Activated CD4-positive, alpha-beta T cell treated with anti-CD3 and anti-CD28 coated beads, Interleukin-2, amount 50 U/mL, for 24 hours (primary cell): ENCODE measurements around the gene TBXA2R.

Experiments used
- DNase-seq, 2 donors: peaks; one replicate each; pipeline ENCODE4 v3.0.0-alpha.2; 2020; ENCODE audit warnings: low read depth in 1 of 2, low spot score in 1 of 2

The TBXA2R gene

GRCh38 chr19:3620817-3621547 is 14.3 kb upstream of the TBXA2R start:
- no peak for DNase-seq

DNA sequence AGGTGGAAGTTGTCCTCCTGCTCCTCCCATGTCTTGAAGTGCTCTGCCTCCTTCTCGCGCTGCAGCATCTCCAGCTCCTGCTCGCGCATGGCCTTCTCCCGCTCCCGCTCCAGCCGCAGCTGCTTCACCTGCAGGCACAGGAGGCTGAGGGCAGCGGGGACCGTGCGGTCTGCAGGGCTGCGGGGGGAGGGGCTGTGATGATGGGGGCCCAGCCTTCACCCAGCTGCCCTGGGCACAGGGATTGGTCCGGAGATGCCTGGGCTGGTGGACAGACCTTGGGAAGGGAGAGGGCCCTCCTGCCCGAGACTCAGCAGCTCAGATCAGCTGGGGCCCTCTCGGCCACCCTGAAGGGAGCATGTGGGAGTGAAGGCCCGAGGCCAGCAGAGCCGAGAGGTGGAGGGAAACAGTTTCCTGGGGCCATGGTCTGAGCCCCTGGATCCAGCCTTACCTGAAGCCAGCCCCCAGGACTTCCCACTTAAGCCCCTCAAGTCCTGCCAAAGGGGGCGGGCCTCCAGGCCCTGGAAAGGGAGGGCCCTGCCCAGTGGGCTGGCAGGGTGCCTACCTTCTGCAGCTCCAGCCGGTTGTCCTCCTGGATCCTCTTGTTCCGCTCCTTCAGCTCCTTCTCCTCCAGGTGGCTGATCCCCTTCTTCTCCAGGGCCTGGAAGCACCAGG is 13.6 kb upstream of the TBXA2R start:
- no peak for DNase-seq

GRCh38 chr19:3619631-3620012 is 12.9 kb upstream of the TBXA2R start:
- no peak for DNase-seq

- no peak for DNase-seq
Measured at GRCh38 chr19:3618811-3619630, 12.3 kb upstream of the TBXA2R start.

DNA sequence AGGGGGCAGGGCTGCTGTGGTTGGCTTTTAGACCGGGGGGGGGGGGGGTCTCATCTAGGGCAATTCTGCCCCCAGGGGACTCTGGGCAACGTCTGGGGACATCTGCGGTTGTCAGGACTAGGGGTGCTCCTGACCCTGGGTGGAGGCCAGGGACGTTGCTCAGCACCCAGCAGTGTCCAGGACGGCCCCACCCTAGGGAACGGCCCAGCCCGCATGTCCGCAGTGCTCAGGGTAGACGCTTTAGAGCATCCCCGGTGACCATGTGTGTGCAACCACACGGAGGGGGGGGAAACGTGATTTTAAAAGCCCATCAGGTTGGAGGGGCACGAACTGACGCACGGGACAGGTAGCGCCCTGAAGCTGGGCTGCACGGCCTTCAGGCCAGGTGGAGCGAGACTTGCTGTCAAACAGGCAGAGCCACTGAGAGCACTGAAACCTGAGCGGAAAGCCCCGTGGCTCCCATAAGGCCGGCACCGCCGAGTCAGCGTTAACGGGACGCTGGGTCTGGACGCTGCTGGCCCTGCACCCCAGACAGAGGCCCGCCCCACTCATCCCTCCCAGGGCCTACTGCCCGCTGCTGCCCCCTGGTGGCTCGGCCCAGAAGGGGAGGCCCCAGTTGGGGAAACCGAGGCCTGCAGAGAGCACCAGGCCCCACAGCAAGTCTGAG is 11.6 kb upstream of the TBXA2R start:
- DNase-seq, result peak; percentile 23 to 40

DNA sequence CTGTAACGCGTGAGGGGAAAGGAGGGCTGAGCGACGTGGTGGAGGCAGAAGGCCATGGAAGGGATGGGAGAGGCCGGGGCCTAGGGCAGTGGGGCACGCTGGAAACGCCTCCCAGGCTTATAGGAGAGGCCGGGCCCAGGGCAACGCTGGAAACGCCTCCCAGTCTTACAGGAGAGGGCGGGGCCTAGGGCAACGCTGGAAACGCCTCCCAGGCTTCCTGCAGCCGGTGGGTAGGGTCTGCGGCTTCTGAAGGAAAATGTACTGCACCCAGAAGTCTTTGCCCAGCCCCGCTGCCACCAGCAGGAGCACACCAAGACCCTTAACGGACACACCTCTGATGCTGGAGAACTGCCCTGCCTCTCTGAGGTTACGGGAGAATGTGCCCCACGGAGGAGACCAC is 10.8 kb upstream of the TBXA2R start:
- DNase-seq, result no peak

GRCh38 chr19:3615524-3616135 is 9.0 kb upstream of the TBXA2R start:
- DNase-seq, result no peak

DNA sequence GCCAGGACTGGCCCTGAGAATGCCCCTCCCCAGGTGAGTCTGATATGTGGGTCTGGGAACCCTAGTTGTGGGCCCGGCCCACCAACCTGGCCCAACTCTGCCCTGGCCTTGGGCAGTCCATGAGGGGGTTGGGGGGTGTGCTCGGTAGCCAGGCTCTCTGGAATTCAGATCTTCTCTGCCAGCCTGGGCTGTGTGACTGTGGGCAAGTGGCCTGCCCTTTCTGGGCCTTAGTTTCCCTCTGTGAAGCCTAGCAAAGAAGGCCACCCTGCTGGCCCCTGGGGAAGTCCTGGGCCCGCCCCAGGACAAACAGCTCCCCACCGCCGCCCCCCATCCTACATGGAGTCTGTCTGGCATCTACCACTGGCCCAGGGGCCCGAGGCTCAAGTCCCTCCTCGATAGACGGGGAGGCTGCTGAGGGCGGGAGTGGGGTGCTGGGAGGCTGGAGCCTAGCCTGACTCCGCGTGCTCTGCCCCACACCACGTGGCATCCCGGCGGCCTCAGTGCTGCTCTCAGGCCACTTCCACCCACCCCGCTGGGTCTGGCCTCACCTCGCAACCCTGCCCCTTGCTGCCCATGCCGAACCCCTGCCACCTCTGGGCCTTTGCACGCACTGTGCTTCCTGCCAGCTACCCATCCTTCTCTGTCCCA is 8.3 kb upstream of the TBXA2R start:
- DNase-seq, result no peak

- no peak for DNase-seq
Measured at GRCh38 chr19:3613818-3614661, 7.4 kb upstream of the TBXA2R start.

DNA sequence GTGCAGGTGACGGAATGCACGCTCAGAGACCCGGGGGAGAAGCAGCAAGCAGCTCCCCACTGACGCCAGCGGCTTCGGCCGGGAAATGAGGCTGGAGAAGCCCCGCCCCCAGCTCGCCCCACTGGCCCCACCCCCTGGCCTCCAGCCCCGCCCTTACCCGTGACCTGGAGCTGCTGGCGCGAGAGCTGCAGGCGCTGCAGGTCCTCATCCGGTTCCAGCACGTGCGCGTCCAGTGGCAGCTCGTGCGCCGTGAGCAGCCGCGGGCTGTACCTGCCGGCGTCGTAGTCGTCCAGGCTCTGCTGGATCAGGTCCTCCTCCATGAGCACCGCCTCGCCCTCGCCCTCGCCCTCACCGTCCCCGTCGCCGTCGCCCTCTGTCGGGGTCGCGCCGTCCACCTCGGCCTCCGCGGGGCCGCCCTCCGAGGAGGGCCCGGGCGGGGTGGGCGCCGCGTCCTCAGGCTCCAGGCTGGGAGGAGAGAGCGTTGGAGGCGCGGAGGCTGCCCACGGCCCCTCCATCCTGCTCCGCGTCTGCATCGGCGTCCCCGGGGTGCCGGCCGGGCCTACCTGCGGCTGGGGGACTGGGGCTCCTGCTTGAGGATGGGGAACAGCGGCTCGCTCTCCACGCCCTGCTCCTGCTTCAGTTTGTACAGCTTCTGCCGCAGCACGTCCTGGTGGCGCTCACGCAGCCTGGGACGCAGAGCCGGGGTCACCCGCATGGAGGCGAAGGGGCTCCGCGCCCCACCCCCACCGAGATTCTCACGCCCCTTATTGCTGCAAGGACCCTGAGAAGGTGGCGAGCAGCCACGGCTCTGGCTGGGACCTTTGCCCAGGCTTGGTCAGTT is 6.4 kb upstream of the TBXA2R start:
- no peak for DNase-seq

DNA sequence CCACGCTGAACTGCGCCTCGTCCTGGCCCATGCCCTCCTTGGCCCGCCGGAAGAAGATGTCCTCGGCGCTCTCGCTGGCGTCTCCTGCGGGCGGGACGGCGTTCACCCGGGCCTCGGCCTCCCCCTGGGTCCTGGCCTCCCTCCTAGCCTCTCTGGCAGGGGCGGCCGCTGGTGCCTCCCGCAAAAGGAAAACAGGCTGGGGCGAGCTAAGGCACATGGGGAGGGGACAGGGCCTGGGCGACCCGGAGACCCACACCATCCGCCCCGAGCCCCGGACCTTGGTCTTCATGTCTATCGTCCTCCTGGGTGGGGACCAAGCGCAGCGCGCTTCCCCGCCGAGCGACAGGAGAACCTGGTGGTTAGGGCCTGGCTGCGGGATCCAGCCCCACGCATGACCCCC is 5.7 kb upstream of the TBXA2R start:
- DNase-seq, result no peak

DNA sequence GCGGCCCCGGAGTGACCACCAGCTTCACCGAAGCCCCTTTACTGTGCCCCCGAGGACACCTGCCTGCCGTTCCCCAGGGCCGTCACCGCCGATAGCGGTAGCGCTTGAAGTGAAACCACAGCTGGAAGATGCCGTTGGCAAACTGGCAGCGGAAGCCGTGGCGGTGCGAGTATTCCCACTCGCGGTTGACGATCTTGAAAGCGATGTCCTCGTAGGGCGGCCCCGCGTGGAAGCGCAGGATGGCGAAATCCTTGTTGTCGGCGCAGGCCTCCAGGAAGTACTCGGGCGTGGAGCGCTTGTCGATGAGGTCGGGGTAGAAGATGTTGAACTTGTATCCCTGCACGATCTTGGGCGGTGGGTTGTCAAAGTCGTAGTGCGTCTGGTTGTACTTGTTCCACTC is 5.2 kb upstream of the TBXA2R start:
- DNase-seq, result no peak

- DNase-seq, result no peak
Measured at GRCh38 chr19:3610745-3611717, 4.4 kb upstream of the TBXA2R start.

DNA sequence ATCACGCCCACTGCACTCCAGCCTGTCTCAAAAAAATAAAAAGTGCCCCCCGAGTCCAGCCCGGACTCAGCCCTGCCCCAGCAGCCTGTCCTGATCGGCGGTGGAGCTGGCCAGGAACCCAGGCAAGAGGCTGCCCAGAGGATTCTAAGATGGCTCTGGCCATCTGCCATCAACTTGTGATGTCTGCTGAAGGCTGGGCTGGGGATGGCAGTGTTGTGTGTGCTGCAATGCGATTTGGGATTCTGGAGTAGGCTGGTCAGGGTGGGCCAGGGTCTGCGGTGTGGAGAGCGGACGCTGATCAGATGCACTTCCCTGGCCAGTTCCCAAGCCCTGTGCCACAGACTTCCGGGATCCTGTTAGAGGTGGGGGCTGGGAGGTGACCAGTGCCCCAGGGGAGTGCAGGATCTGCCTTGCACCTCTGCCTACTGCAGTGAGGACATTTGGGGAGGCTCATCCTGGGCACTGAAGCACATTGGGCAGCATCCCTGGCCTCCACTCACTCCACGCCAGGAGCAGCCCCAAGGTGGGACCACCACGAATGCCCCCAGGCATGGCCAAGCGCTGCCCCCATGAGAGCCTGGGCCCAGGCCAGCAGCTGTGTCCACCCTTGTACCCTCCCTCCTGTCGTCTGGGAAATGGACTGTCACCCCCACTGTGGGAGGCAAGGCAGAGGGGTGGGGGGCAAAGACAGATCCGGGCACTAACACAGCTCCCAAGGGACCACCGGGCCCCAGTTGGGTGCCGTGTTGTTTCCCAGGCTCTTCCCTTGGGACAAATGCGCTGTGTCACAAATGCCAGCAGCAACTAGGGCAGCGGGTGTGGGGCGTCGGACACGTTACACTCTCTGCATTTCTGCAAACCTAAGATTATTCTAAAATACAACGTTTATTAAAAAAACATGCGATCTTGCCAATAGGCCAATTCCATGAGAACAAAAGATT is 3.4 kb upstream of the TBXA2R start:
- DNase-seq, result no peak

- DNase-seq, result no peak
Measured at GRCh38 chr19:3608750-3609322, 2.2 kb upstream of the TBXA2R start.

- no peak for DNase-seq
Measured at GRCh38 chr19:3608079-3608641, 1.5 kb upstream of the TBXA2R start.
